ENCODE data around the gene FAM184B. TPM values are rescaled to one million over a fixed set of nuclear protein-coding genes. Genes with fewer than 3 reads are reported as not detected.

FAM184B gene
- total and polyA plus RNA-seq, 11 donors = 0.04 to 0.08 TPM; not detected in 9

DNA sequence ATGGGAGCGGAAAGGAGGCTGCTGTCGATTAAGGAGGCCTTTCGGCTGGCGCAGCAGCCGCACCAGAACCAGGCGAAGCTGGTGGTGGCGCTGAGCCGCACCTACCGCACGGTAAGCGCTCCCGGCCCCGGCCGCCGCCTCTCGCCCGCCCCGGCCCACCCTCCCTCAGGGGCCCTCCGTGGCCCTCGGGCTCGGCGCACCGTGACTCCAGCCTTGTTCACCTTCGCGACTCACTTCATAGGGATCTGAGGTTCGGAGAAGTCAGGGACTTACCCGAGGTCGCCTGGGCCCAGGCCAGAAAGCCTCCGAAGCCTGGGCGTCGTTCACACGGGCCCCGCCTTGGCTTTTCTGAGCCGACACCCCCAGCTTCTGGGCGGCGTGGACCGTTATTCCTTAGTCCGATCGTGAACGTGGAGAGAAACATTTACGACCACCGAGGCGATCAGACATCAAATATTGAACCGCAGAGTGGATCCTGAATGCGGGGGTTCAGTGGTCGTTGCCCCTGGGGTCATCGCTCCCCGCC is 29.7 kb upstream of the FAM184B start:
- WGBS, 4 donors = 0 to 2% (median 1%) methylated on average over 28 to 48 of the region's 48 CpGs
- peak in 2 of 5 donors; percentile 11 to 18 for DNase-seq

DNA sequence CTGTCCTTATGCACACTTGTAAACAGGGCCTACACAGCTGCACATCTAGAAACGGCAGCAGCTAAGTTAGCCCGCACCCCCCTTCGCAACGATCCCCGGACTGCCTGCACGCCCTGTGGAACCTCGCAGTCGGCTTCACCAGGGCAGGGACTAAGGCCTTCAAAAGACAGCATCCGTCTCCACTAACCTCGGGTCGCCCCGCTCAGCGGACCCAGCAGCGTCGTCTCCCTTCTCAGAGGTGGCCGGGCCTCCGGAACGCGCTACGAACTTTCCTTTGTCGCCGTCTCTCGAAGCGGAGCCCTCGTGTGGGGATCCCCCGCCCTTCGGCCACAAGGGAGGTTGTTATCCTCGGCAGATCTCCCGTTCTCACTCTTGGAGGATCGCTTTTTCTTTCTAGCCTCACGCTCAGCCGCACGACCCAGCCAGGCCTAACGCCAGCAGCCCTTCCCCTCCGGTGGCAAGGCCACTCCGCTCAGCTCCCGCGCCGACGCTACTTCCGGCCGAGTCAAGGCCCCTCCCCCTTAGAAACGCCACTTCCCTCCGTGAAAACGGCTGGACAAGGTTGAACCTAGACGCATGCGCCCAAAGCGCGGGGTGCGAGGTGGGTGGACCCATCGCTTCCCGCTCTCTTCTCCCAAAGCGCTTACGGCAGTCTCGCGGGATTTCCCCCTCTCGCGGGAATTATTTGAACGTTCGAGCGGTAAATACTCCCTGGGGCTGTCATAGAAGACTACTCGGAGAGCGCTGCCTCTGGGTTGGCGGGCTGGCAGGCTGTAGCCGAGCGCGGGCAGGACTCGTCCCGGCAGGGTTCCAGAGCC is 29.0 kb upstream of the FAM184B start, which contains the start of the genes DCAF16 and NCAPG:
DCAF16 (minus strand) TSS at position 498 of the 818 bp plus-strand sequence. CDS start 6,616 bp downstream, outside the sequence.
NCAPG (plus strand) TSS at position 720 of the 818 bp plus-strand sequence. CDS start 99 bp downstream, outside the sequence.
- Histone ChIP-seq H3K27ac (peak within 1 kb of the TSS; percentile 86 to 98 (median 94)), H3K4me1 (peaks cover 5 to 61% (median 39%) of the 10 kb centered on the region in 12 donors), H3K27me3 (no peaks in the 10 kb centered on the region), H3K4me3 (peak within 1 kb of the TSS; percentile 72 to 90 (median 77)), H3K36me3 (peaks cover 0 to 8% (median 0%) of the 10 kb centered on the region in 9 donors), H3K9me3 (no peaks in the 10 kb centered on the region)
- peak; percentile 99 to 100 (median 100) for DNase-seq
- TF ChIP-seq, protein P1, sequence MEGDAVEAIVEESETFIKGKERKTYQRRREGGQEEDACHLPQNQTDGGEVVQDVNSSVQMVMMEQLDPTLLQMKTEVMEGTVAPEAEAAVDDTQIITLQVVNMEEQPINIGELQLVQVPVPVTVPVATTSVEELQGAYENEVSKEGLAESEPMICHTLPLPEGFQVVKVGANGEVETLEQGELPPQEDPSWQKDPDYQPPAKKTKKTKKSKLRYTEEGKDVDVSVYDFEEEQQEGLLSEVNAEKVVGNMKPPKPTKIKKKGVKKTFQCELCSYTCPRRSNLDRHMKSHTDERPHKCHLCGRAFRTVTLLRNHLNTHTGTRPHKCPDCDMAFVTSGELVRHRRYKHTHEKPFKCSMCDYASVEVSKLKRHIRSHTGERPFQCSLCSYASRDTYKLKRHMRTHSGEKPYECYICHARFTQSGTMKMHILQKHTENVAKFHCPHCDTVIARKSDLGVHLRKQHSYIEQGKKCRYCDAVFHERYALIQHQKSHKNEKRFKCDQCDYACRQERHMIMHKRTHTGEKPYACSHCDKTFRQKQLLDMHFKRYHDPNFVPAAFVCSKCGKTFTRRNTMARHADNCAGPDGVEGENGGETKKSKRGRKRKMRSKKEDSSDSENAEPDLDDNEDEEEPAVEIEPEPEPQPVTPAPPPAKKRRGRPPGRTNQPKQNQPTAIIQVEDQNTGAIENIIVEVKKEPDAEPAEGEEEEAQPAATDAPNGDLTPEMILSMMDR (IDR thresholded peaks at IDR 0.05) = no peak
- peak; percentile 75 to 94 for TF ChIP-seq POLR2A (IDR thresholded peaks at IDR 0.05)
- peak; percentile 100 for ATAC-seq
- 0 to 1% (median 0%) methylated on average over 39 to 69 of the region's 69 CpGs for WGBS, 4 donors
- intact Hi-C loops (cut with DNase I) = loop anchor here in 9 of 10 donors (1.0 to 10.0 kb wide), 8 partner anchors 196 to 554 kb away; partner anchors contain the start of genes LCORL (in 7 of the 9), LAP3 (in 1 of the 9) and MED28 (in 1 of the 9)

More for the DNA sequence above, 29.7 kb upstream of the FAM184B start:
- Histone ChIP-seq H3K36me3 (peaks cover 0 to 8% (median 0%) of the 10 kb centered on the region in 9 donors), H3K27me3 (no peaks in the 10 kb centered on the region), H3K4me3 (peak overlapping the region; percentile 44 to 90 (median 76)), H3K4me1 (peaks cover 5 to 61% (median 38%) of the 10 kb centered on the region in 12 donors), H3K9me3 (no peaks in the 10 kb centered on the region), H3K27ac (peak overlapping the region in 3 of 12 donors; percentile 96 to 98 (median 96))
- peak in 1 of 4 donors; percentile 9 for ATAC-seq
- TF ChIP-seq, protein P1 (IDR thresholded peaks at IDR 0.05) = no peak
- TF ChIP-seq POLR2A (IDR thresholded peaks at IDR 0.05) = no peak
- intact Hi-C loops (cut with DNase I) = loop anchor here in 9 of 10 donors (2.0 to 10.0 kb wide), 5 partner anchors 211 to 554 kb away; partner anchors contain the start of gene LCORL (in 6 of the 9)

DNA sequence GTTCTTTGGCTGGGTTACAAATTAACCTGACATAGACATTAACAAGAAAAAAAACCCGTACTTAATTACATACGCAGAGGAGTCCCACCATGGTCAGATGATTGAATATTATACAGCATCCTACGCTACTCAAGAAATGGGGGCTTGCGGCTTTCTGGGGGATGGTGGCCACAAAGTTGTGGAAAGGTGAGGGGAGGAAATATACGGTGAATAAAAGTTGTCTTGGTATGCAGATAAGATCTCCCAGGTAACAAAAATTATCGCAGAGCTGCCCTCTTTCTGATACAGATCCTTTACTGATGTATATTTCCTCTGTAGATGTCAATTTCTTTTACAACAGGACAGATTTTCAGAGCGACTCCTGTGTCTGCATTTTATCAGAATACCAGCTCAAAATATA is 28.2 kb upstream of the FAM184B start:
- peak overlapping the region; percentile 72 to 90 (median 77) for H3K4me3 ChIP-seq
- WGBS, 4 donors = 3 to 4% (median 3%) methylated on average over 7 of the region's 7 CpGs
- intact Hi-C loops (cut with DNase I) = loop anchor here (1.0 to 10.0 kb wide), 15 partner anchors 175 to 555 kb away; partner anchors contain the start of genes LCORL (in 8 of the 10), LAP3 (in 3 of the 10) and MED28 (in 2 of the 10)
- H3K36me3 ChIP-seq = peaks cover 0 to 11% (median 2%) of the 10 kb centered on the region in 9 donors
- ATAC-seq = no peak
- no peak for DNase-seq
- TF ChIP-seq, protein P1 (IDR thresholded peaks at IDR 0.05) = no peak
- TF ChIP-seq POLR2A (IDR thresholded peaks at IDR 0.05) = no peak
- H3K4me1 ChIP-seq = peaks cover 5 to 61% (median 39%) of the 10 kb centered on the region in 12 donors
- H3K27me3 ChIP-seq = no peaks in the 10 kb centered on the region
- peak overlapping the region in 11 of 12 donors; percentile 92 to 98 (median 94) for H3K27ac ChIP-seq
- no peaks in the 10 kb centered on the region for H3K9me3 ChIP-seq

Measured in heart left ventricle (tissue), 16 donors.